ENCODE data around the gene ROS1.

DNA sequence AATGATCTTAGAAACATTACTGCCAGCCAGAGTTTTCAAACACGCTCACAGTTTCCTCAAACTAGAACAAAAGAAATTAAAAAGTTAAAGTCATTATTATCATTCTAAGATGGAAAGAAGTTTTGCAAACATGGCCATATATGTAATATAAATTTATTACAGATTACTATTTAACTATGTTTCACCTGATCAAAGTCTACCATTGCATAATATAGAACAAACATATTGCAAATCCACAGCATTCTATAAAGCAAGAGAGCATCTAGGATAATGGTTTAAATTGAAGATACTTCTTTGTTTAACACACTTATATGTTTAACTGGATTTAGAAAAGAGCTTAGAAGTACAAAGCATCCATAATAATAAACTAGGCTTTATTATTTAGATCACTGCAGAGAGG, 30.5 kb upstream of the ROS1 start:
- TF ChIP-seq, protein P1, sequence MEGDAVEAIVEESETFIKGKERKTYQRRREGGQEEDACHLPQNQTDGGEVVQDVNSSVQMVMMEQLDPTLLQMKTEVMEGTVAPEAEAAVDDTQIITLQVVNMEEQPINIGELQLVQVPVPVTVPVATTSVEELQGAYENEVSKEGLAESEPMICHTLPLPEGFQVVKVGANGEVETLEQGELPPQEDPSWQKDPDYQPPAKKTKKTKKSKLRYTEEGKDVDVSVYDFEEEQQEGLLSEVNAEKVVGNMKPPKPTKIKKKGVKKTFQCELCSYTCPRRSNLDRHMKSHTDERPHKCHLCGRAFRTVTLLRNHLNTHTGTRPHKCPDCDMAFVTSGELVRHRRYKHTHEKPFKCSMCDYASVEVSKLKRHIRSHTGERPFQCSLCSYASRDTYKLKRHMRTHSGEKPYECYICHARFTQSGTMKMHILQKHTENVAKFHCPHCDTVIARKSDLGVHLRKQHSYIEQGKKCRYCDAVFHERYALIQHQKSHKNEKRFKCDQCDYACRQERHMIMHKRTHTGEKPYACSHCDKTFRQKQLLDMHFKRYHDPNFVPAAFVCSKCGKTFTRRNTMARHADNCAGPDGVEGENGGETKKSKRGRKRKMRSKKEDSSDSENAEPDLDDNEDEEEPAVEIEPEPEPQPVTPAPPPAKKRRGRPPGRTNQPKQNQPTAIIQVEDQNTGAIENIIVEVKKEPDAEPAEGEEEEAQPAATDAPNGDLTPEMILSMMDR (conservative IDR thresholded peaks at IDR 0.05 in 1 of 2, IDR thresholded peaks at IDR 0.05 in 1 of 2; ENCODE audit: extremely low read depth in 1 of 2, insufficient read depth in 1 of 2, low read depth in 1 of 2, low read length in 2 of 2), result no peak
- no peak for TF ChIP-seq EZH2 (IDR thresholded peaks at IDR 0.05; ENCODE audit: borderline replicate concordance, low read length)

All from mammary epithelial cell (primary cell).